SHP77 (cell line): ENCODE results near the gene PITX1.

Experiments used
- DNase-seq, 2 experiments: peaks; one replicate each; lab custom pipeline; 2025; lab: John Stamatoyannopoulos, UW

PITX1 gene

DNA sequence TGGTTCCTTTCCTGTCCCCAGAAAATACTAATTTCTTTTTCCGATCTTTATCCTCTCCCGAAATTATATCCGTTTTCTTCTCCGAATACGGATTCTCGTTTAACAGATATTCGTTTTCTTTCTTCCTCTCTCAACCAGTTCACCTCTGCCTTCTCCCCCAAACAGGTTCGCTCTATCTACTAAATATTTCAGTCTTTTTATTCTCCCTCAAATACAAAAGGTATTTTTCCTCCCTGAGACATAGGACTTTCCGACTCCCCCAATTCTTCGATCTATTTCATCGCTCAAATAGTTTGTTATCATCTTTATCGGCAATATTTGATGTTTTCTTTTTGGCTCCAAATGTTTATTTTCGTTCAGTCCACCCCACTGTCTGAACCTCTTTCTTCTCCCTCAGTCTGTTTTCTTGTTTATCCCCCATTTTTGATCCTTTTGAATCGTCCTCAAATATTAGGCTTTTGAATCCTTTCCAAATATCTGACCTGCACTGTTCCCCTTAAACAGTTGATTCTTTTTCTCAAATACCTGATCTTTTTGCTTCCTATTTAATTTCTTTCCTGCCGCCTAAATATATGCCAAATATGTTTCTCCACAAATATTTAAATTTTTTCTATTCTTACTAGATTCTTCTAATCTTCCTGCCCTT is 4.4 kb downstream of the PITX1 start:
- DNase-seq: no peak

DNA sequence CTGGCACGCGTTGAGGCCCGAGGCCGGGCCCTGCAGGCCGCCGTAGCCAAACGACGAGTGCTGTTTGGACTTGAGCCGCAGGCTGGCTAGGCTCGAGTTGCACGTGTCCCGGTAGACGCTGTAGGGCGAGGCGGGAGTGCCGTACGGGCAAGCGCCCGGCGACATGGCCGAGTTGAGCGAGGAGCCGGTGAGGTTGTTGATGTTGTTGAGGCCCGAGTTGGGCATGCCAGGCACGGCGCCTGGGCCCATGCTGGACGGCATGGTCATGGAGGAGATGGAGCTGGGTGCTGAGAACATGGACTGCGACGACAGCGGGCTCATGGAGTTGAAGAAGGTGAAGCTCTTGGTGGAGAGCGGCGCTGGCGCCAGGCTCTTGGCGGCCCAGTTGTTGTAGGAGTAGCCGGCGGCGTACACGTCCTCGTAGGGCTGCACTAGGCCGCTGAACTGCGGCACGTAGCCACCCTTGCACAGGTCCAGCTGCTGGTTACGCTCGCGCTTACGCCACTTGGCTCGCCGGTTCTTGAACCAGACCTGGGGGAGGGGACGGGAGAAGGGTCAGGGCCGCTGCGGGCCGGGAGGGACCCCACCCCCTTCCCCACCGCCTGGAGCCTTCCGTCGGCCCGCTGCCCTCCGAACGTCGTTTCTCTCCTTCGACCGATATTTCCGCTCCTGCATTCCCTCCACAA is 5.1 kb downstream of the PITX1 start:
- DNase-seq: no peak

DNA sequence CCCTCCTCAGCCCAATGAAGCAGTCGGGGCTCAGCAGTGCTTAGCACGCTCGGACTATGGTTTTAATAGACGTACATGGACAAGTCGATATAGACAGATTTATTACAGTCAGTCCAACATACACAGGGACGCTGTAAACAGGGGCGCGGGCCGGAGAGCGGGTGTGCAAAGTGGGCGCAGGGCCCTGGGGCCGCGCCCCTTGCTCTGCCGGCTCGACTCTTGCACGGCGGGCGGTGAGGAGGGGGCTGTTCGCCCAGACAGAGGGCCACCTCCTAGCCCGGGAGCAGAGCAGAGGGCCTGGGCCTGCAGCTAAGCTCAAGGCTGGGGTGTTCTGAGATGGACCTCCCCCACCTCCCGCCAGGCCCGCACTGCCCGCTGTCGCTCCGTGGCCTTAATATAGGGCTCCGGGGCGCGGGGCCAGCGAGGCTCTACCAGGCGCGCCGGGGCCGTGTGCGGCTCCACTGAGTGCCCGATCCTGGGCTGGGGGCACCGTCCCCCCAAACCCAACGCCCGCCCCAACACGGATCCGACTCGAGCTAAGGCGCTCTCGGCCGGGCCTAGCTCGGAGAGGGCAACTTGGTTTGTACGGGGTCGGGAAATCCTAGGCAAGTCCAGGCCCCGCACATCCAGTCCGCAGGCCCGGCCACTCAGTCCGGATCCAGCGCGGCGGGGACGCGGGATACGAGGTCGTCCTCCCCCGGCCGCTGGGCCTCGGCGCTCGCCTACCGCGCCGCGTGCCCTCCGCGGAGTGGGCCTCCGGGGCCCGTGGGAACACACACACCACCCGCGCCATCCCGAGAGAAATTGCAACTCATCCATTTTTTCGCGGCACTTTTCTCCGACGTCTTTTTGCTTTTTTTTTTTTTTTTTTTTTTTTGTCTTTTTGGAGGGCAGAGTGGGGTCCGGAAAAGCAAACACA is 6.1 kb downstream of the PITX1 start:
- no peak for DNase-seq

DNA sequence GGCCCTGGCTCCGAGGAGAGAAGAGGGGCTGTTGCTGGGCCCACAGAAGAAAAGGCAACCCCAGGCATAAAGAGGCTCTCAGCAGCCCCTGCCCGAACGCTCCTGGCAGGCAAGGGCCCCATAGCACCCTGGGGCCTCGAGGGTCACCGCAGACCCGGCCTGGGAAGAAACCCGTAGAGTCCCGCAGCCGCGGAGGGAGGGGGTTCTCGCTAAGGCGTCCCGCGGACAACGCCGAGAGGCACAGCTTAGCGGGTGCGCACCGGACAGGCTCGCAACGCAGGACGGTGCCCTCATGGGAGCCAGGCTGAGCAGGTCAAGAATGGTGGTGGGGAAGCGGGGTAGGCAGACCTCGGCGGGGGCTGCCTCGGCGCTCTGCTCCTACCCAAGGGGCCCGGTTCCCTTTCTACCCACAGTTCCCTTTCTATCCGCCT is 6.7 kb downstream of the PITX1 start:
- DNase-seq: no peak

DNA sequence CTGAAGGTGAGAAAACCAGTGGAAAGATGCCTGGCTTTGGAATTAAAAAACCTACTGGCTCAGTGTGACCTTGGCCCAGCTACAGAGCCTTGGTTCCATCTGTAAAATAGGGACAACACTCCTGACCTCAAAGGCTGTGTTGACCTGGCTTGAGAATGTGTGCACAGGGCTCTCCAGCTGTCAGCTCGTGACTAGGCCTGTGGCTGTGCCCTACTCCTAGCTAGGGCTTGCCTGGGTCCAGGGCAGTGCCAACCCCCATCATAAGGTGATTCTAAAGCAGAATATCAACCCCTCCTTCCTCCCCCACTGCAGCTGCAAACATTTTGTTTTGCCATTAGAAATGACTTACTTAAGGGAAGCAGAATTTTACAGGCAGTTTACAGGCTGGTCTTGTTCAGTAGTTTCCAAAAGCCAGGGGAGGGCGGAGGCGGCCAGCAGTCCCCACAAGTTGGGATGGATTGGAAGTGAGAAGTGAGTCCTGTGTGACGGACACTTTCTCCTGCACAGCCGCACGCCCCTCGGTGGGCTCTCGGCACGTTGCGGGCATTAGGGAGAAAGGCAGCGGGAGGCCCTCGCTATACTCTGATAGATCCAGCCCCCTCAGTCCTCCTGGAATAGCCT is 7.3 kb downstream of the PITX1 start:
- DNase-seq: no peak

DNA sequence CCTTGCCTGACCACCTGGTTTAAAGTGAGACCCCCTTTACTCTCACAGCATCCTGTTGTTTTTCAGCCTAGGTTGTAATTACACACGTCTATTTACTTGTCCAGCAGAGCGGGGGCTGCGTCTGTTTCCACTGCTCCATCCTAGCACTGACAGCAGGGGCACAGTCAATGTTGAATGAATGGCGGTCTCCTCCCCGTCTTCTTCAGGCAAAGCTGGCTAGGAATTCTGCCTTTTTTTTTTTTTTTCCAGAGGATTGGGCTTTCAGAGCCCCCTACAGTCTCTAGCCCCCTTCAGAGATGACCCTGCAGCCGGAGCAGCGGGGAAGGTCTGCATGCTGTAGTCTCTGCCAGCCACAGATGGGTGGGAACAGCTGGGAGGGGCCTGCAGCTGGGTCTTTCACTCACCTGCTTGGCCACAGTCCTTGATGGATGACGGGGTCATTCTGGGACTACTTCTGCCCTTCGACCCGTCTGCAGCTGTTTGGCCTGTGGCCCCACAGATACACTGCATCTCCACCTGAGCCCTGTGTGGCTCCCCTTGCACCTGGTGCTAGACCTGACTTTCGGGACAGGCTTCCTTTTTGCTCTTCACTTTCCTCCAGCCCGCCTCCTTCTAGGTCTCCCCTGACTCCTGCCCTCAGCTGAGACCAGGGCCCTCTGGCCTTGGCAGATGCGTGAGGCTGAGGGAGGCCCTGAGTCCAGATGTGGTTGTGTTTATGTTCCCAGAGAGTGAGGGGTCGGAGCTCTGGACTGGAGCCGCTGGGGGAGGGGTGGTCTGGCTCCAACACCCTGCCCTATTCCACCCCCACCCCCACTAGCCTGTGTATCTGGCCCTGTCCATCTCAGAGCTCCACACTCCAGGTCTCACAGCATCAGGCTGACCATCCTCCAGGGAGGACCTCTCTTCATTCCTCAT is 8.0 kb downstream of the PITX1 start:
- no peak for DNase-seq

DNA sequence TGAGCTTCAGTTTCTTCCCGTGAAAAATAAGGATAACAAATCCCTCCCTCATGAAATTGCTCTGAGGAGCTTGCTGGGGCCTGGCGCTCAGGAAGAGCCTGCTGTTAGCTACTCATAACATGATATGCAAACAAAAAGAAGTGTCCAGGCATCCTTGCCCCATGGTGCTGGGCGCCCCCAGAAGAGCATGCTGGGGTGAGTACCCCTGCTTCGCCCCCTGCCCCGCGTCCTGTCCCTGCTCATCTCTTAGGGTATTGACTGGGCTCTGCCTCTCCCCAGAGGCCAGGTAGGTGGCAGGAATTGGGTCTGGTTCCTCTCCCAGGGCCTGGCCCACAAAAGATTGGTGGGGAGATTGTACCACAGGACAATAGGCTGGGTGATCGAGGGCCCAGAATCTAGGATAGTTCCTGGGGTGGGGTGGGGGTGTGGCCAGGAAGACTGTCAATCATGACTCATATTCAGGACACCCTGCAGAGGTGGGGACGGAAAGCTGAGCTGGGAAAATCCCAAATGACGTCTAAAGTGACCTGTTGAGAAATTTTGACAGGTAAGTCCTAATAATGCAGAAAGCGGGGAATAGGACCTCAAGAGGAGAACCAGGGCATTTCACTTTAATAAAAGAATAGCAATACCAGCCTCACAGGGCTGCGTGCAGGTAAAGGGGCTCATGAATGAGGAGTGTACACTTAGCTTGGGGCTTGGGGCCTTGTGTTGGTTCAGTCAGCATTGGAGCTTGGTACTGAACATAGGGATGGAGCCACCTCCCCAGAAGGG is 8.9 kb downstream of the PITX1 start:
- no peak for DNase-seq

DNA sequence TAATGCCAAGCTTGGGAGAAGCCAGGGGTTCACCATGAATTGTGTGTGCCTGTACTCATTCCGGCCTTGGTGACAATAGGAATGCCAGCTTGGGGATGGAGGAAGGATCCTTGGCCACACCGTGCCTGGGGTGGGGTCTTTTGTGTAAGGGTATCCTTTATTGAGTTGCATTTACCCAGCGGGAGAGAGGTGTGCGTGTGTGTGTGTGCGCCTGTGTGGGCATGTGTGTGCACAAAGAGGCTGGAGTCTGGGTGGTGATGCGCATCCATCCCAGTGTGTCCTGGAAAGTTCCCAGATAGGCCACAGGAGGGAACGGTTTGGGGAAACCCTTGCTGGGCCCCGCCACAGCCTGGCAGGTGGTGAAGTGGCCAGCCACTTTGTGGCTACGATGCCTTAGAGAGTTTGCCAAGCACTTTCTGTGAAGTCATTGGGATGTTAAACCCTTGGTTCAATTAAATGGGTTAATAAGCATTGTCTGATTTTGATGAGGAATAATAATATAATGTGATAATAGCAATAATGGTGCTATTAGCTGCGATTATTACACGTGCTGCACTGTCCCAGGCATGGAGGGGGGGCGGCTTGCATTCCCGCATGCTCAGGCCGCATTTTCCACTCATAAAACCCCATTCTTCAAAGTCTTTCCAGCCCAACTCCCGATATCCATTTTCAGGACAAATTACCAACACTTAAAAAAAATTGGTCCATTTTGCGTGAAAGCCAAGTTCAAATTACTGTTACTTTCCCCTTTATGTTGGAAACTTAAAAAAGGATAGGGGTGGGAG is 13.7 kb downstream of the PITX1 start:
- no peak for DNase-seq

DNA sequence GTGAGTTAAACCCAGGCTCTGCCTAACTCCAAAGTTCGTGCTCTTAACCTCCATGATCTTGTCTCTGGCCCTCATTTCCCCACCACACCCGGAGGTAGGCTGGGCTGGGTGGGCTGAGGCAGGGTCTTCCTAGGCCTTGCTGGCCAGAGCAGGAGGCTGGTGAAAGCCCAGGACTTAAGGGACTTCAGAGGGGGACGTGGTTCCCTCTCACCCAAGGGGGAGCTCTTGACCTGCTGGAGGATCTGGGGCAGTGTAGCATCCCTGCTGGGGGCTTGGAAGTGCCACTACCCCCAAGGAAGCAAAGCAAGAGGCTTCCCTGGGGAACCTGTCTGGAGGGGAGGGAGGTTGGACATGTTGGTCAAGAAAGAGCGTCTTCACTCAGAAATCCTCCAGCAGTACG is 14.7 kb downstream of the PITX1 start:
- DNase-seq: no peak

DNA sequence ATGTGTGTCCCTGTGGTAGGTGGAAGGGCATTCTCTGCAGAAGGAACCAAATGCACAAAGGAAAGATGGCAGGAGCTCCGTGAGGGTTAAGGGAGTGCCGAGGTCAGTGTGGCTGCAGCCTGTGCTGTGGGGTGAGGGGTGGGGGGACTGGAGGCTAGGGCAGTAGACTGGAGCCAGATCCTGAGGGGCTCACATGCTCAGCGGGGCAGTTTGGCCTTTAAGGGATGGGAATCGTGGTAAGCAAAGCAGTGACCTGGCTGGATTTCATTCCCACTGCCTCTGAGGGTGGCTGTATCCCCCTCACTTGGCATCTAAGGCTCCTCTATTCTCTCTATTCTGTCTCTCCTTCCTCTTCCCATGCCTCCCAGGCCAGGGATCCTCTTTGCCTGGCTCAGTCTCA is 15.6 kb downstream of the PITX1 start:
- DNase-seq: no peak

DNA sequence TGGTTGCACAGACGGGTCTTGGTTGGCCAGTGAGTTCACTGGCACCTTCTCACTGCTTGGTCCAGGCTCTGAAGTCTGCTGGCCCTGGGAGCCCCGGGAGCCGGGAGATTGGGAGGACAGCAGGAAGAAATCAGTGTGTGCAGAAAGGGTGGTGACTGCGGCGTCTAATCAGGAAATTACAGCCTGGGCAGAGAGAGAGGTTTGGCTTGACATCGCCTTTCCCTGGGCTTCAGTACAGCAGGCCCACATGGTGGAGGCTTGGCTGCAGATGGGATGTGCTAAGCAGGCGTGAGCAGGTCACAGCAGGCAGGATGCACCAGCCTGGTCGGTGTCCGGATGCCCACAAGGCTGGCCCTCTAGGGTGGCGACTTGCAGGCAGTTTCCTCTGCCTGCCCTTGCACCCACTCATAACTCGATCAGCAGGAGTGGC is 17.2 kb downstream of the PITX1 start:
- no peak for DNase-seq

DNA sequence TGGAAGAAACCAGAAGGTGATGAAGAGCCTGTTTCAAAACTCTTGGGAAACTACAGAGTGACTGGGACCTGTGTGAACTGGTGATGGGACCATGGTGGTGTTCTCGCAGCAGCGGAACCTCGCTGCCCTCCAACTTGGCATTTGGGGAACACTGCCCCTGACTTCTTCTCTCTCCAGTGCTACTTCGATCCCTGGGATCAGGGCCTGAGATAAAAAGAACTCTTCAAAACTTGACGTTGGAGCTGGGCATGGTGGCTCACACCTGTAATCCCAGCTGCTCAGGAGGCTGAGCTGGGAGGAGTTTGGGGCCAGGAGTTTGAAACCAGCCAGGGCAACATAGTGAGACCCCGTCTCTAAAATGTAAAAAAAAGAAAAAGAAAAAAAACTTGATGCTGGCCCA is 18.1 kb downstream of the PITX1 start:
- no peak for DNase-seq

DNA sequence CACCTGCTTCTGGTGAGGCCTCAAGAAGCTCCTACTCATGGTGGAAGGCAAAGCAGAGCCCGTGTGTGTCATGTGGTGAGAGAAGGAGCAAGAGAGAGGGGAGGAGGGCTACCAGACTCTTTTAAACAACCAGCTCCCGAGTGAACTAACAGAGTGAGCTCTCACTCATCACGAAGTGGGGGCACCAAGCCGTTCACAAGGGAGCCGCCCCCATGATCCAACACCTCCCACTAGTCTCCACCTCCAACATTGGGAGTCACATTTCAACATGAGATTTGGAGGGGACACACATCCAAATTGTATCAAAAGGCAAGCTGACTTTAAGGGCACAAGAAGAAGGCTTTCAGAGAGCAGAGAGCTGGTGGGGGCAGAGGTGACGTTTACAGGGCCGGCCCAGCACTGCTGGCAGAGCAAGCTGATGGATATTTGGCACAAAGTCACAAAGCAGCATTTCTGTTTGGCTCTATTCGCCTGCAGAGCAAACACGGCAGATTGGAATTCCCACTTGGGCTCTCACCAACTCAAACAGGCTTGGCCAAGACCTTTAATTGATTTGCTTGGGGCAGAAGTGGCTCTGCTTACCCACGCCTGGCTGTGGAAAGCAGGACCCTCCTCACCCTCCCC is 20.0 kb downstream of the PITX1 start:
- no peak for DNase-seq

DNA sequence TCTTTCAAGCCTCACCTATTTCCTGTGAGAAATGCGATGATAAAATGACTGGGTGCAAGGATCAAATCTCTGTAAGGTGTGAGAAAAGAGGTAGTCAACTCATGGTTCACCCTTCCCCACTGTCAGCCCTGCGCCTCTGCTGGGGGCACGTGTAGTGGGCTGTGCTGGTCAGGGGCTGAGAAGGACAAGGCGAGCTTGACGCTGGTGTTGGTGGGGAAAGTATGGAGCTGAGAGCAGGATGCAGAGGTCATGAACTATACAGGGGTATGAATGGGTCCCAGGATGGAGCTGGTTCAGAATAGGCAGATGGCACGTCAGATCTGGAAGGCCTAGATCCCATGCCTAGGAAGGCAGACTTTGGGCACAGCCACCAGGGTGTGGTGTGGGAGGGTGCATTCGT is 20.6 kb downstream of the PITX1 start:
- no peak for DNase-seq

DNA sequence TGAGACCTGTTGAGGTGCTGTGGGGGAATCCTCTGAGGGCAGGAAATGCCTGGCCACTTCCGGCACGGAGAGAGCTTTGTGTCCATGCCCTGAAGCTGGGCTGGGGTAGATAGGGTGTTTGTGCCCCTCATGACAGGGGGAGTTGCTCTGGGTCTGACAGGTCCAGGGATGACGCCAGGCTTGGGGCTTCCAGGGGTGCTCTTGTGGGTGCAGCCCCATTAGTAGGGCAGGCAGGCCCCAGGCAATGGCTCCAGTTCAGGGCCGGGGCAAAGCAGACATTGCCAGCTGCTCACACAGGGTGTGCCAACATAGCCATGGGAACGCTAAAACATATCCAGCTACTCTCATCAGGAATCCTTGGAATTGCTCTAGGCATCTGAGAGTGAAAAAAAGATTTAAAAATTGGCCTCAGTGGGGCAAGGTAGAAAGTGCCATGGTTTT is 21.1 kb downstream of the PITX1 start:
- no peak for DNase-seq

DNA sequence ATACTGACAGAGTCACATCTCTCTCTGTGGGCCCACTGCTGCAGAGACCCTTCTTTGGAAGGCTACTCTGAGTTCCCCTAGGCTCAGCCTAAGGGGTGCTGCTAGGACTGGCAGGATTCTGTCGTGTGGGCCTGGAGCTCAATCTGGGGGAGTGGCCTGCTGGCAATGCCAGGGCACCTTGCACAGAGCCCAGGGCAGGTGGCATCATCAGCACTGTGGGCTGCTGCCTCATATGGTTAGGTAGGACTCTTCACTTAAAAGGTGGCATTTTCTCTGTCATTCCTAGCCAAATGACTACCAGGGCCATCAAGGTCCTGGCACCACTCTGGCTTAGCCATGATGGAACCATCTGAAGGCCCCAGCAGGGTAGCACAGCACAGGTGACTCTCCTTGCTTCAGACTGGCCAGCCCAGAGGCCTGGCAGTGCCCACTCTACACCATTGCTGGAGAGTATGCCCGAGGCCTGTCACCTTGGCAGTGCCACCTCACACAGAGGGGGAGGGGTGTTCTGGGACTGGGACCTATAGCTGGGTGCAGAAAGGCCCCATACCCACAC is 21.9 kb downstream of the PITX1 start:
- no peak for DNase-seq

DNA sequence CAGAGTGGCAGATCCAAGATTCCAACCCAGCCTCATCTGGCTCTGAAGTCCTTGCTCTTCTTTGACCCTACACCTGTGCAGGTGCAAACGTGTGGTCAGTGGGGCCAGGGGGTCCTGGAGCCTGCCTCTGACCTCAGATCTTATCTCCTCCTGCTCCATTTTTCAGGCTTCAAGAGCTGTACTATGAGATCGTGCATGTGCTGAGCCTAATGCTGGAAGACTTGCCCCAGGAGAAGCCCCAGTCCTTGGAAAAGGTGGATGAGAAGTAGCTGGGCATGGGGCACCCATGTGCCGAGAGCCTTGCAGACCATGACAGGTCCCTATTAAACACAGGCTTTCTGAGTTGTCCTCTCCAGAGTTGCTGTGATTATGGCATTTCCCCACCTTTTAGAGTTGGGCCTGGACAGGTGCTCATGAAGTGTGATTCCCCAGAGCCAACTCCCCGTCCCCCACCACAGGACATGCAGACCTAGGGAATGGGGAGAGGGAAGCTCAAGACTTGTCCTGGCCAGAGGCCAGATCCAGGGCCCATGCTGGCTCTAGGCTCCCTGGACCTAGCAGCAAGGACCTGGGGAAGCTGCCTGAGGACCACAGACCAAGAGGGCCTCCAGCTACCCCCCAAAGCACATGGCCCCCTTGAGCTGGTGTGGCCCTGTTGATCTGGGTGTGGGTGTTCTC is 22.5 kb downstream of the PITX1 start:
- no peak for DNase-seq
